Measurements from ENCODE around the gene JMJD7.

JMJD7 gene

DNA sequence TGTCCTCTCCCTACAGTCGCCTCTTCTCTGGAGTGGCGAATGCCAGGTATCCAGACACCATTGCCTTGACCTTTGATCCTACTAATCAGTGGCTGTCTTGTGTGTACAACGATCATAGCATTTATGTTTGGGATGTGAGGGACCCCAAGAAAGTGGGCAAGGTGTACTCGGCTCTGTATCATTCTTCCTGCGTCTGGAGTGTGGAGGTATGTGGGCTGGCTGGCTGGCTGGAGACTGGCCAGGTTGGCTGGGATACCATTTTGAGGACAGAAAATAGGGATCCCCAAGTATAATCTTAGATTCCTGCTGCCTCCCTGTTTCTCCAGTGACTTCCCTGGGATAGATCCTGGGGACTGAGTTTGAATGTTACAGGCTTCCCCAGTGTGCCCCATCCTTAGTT, 13.4 kb upstream of the JMJD7 start:
- H3K4me3 ChIP-seq (ENCODE audit: low read depth, low read length) = no peak overlapping the region
- TF ChIP-seq, protein P1, sequence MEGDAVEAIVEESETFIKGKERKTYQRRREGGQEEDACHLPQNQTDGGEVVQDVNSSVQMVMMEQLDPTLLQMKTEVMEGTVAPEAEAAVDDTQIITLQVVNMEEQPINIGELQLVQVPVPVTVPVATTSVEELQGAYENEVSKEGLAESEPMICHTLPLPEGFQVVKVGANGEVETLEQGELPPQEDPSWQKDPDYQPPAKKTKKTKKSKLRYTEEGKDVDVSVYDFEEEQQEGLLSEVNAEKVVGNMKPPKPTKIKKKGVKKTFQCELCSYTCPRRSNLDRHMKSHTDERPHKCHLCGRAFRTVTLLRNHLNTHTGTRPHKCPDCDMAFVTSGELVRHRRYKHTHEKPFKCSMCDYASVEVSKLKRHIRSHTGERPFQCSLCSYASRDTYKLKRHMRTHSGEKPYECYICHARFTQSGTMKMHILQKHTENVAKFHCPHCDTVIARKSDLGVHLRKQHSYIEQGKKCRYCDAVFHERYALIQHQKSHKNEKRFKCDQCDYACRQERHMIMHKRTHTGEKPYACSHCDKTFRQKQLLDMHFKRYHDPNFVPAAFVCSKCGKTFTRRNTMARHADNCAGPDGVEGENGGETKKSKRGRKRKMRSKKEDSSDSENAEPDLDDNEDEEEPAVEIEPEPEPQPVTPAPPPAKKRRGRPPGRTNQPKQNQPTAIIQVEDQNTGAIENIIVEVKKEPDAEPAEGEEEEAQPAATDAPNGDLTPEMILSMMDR (IDR thresholded peaks at IDR 0.05; ENCODE audit: insufficient read depth, low read length, missing control alignments) = no peak
- no peak for DNase-seq (ENCODE audit: low read depth, low spot score)
- CTCF ChIA-PET = interaction anchor here (1.0 to 17.2 kb wide), 3 partner anchors 10 to 257 kb away, joined by 3 to 756 read pairs (median 6); partner anchors contain the start of gene MAPKBP1
- POLR2A ChIA-PET = no interaction called here

DNA sequence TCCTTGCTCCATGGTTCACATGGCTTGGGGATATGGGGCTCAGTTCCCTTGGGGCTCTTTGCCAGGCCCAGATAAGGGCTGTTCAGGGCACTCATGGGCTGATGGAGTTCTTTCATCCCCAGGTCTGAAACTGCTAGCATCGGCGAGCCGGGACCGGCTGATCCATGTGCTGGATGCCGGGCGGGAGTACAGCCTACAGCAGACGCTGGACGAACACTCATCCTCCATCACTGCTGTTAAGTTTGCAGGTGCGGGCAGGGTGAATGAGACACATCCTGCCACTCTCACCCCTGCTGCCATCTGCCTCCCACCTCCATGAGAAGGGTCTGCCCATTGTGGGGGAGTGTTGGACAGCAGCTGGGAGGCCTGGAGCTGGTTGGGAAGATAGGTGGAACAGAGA, 11.1 kb upstream of the JMJD7 start:
- TF ChIP-seq, protein P1 (IDR thresholded peaks at IDR 0.05; ENCODE audit: insufficient read depth, low read length, missing control alignments) = no peak
- ChIA-PET POLR2A (no interaction called here), CTCF (interaction anchor here (0.8 to 5.9 kb wide), 2 partner anchors 44 to 214 kb away, joined by 3 to 51 read pairs; partner anchors contain the start of gene MAPKBP1)
- H3K4me3 ChIP-seq (ENCODE audit: low read depth, low read length) = no peak overlapping the region
- DNase-seq (ENCODE audit: low read depth, low spot score) = no peak

DNA sequence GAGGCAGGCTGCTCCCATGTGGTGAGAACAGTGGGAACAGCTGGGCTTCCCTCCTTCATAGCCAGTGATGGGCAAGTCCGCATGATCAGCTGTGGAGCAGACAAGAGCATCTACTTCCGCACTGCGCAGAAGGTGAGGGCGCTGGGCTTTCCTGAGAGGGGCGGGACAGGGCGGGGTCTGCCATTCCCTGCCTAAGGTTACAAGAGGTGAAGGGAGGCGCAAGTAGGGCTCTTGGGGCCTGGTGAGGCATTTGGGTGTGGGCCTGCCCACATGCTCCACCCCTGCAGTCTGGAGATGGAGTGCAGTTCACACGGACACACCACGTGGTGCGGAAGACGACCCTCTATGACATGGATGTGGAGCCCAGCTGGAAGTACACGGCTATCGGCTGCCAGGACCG, 10.6 kb upstream of the JMJD7 start:
- ChIA-PET CTCF (interaction anchor here (0.8 to 5.9 kb wide), 4 partner anchors 9 to 352 kb away, joined by 3 to 51 read pairs (median 4); partner anchors contain the start of gene MAPKBP1), POLR2A (no interaction called here)
- no peak for DNase-seq (ENCODE audit: low read depth, low spot score)
- H3K4me3 ChIP-seq (ENCODE audit: low read depth, low read length) = no peak overlapping the region
- TF ChIP-seq, protein P1 (IDR thresholded peaks at IDR 0.05; ENCODE audit: insufficient read depth, low read length, missing control alignments) = no peak

DNA sequence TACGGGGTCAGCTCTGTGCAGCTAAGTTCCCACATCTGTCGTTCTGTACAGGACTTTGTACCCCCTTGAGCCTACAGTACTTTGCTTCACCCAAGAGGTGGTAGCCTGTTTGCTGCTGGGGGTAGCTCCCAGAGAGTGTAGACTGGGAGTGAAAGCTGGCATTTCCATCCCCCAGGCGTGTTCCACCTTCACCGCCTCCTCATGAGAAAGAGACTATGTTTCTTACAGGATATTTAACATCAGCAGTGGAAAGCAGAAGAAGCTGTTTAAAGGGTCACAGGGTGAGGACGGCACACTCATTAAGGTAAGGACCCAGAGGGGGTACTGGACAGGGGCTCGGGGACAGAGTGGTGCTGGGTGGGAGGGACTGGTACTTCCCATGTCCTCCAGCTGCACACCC, 10.1 kb upstream of the JMJD7 start:
- CTCF ChIA-PET = interaction anchor here (1.0 to 5.9 kb wide), 4 partner anchors 9 to 352 kb away, joined by 3 to 51 read pairs (median 4); partner anchors contain the start of gene MAPKBP1

DNA sequence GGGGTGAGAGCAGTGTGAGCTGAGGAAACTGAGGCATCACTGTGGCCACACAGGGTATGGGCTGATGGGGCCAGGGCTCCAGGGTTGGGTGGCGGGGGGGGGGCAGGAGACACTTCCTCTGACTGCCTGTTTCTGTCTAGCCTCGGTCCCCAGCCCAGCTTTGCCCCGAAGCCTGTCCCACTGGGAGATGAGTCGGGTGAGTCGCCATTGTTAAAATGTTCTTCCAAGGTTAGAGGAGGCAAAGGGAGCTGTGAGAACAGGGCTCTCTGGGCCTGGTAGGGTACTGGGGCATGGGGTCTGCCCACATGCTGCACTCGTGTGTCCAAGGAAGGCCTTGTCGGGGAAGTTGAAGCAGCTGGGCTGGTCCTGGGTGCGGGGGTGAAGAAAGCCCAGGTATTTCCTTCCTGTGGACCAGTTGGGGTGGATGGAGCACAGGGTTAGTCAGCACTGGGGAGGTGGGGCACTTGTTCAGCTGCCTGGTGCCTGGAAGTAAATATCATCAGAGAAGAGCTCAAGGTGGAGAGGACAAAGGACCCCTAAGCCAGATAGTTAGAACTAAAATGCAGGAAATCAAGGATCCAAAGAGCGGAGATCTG, 8.3 kb upstream of the JMJD7 start:
- H3K4me3 ChIP-seq (ENCODE audit: low read depth, low read length) = no peak overlapping the region
- ChIA-PET CTCF (interaction anchor here (1.0 to 9.2 kb wide), 4 partner anchors 9 to 85 kb away, joined by 3 to 98 read pairs (median 27); partner anchors contain the start of gene MAPKBP1), POLR2A (no interaction called here)
- TF ChIP-seq, protein P1 (IDR thresholded peaks at IDR 0.05; ENCODE audit: insufficient read depth, low read length, missing control alignments) = no peak
- DNase-seq (ENCODE audit: low read depth, low spot score) = no peak

More for the DNA sequence above, 10.1 kb upstream of the JMJD7 start:
- TF ChIP-seq, protein P1 (IDR thresholded peaks at IDR 0.05; ENCODE audit: insufficient read depth, low read length, missing control alignments) = no peak
- POLR2A ChIA-PET = no interaction called here
- no peak for DNase-seq (ENCODE audit: low read depth, low spot score)
- no peak overlapping the region for H3K4me3 ChIP-seq (ENCODE audit: low read depth, low read length)

DNA sequence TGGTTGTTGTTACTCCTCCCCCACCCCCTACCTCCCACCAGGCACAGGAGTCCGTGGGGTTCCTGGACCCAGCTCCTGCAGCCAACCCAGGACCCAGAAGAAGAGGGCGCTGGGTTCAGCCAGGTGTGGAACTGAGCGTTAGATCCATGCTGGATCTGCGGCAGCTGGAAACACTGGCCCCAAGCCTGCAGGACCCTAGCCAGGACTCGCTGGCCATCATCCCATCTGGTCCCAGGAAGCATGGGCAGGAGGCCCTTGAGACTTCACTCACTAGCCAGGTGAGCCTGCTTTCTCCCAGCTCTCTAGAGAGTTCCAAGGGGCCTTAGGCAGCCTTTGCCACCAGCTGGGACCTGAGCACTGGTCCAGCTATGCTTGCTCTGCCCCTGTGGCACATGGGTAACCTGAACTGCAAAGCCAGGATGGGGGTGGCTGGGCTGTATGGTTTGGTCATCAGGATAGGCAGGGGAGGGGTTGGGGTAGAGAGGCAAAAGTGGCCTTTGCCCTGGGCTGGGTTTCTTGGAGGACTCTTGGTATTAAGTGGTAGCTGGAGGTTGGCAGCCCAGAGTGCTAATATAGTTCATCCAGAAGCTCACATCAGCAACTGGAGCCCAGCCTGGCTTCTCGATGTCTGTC, 7.0 kb upstream of the JMJD7 start:
- POLR2A ChIA-PET = no interaction called here
- TF ChIP-seq, protein P1 (IDR thresholded peaks at IDR 0.05; ENCODE audit: insufficient read depth, low read length, missing control alignments) = no peak
- no peak for DNase-seq (ENCODE audit: low read depth, low spot score)
- CTCF ChIA-PET = interaction anchor here (0.9 to 9.2 kb wide), 4 partner anchors 10 to 263 kb away, joined by 3 to 98 read pairs (median 27); partner anchors contain the start of gene MAPKBP1
- no peak overlapping the region for H3K4me3 ChIP-seq (ENCODE audit: low read depth, low read length)

Measured in AG04449 (cell line).